Measurements from ENCODE around the gene LY6G6C.

DNA sequence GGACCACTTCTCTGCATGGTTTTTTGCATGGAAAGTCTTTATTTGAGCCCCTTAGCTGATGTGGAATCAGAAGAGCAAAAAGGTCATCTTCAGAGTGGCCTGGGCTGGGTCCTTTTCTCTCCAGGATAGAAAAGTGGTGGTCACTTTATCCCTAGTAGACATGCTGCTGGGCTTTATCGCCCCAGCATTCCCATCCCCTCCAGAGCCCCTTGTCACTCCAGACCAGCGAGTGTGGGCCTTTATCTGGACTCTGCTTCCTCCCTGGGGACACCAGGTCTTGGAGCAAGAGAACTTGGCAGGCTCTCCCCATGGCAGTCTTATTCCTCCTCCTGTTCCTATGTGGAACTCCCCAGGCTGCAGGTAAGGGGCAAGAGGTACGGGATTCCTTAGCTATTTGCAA, 14.9 kb downstream of the LY6G6C start, which contains the start of gene LY6G6F:
- no peak for TF ChIP-seq SMAD1 (IDR thresholded peaks at IDR 0.05; ENCODE audit: low read depth, partially characterized antibody)
- TF ChIP-seq TBL1XR1 (IDR thresholded peaks at IDR 0.05; ENCODE audit: low read depth, low read length) = no peak
- TF ChIP-seq, protein P1, sequence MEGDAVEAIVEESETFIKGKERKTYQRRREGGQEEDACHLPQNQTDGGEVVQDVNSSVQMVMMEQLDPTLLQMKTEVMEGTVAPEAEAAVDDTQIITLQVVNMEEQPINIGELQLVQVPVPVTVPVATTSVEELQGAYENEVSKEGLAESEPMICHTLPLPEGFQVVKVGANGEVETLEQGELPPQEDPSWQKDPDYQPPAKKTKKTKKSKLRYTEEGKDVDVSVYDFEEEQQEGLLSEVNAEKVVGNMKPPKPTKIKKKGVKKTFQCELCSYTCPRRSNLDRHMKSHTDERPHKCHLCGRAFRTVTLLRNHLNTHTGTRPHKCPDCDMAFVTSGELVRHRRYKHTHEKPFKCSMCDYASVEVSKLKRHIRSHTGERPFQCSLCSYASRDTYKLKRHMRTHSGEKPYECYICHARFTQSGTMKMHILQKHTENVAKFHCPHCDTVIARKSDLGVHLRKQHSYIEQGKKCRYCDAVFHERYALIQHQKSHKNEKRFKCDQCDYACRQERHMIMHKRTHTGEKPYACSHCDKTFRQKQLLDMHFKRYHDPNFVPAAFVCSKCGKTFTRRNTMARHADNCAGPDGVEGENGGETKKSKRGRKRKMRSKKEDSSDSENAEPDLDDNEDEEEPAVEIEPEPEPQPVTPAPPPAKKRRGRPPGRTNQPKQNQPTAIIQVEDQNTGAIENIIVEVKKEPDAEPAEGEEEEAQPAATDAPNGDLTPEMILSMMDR (IDR thresholded peaks at IDR 0.05 in 2 of 3, conservative IDR thresholded peaks at IDR 0.05 in 1 of 3; ENCODE audit: control insufficient read depth in 2 of 3, extremely low read depth in 1 of 3, insufficient read depth in 1 of 3, low read depth in 3 of 3, low read length in 3 of 3) = no peak
- no peak for TF ChIP-seq CBX5 (IDR thresholded peaks at IDR 0.05; ENCODE audit: low read depth)
- TF ChIP-seq FOXM1 (IDR thresholded peaks at IDR 0.05; ENCODE audit: low read depth, low read length) = no peak
- TF ChIP-seq, protein P2, sequence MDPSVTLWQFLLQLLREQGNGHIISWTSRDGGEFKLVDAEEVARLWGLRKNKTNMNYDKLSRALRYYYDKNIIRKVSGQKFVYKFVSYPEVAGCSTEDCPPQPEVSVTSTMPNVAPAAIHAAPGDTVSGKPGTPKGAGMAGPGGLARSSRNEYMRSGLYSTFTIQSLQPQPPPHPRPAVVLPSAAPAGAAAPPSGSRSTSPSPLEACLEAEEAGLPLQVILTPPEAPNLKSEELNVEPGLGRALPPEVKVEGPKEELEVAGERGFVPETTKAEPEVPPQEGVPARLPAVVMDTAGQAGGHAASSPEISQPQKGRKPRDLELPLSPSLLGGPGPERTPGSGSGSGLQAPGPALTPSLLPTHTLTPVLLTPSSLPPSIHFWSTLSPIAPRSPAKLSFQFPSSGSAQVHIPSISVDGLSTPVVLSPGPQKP (IDR thresholded peaks at IDR 0.05; ENCODE audit: low read depth, low read length) = no peak
- TF ChIP-seq, protein P3, sequence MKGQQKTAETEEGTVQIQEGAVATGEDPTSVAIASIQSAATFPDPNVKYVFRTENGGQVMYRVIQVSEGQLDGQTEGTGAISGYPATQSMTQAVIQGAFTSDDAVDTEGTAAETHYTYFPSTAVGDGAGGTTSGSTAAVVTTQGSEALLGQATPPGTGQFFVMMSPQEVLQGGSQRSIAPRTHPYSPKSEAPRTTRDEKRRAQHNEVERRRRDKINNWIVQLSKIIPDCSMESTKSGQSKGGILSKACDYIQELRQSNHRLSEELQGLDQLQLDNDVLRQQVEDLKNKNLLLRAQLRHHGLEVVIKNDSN (IDR thresholded peaks at IDR 0.05; ENCODE audit: borderline replicate concordance, extremely low read length, insufficient read depth, low read depth, low read length) = no peak
- TF ChIP-seq, protein P4, sequence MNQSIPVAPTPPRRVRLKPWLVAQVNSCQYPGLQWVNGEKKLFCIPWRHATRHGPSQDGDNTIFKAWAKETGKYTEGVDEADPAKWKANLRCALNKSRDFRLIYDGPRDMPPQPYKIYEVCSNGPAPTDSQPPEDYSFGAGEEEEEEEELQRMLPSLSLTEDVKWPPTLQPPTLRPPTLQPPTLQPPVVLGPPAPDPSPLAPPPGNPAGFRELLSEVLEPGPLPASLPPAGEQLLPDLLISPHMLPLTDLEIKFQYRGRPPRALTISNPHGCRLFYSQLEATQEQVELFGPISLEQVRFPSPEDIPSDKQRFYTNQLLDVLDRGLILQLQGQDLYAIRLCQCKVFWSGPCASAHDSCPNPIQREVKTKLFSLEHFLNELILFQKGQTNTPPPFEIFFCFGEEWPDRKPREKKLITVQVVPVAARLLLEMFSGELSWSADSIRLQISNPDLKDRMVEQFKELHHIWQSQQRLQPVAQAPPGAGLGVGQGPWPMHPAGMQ (IDR thresholded peaks at IDR 0.05; ENCODE audit: borderline replicate concordance) = no peak
- no peak for TF ChIP-seq SIN3A (IDR thresholded peaks at IDR 0.05; ENCODE audit: low read depth, low read length)
- no peak for TF ChIP-seq TARDBP (IDR thresholded peaks at IDR 0.05; ENCODE audit: borderline replicate concordance)
- TF ChIP-seq PAX8 (IDR thresholded peaks at IDR 0.05) = no peak

All from GM12878 (cell line).